HG02973 (cell line): Measurements from ENCODE around the gene ZNF280B.

Experiments
- ATAC-seq: cut with Tn5 transposase; IDR thresholded peaks from one replicate; pipeline ENCODE4 v1.9.1; 2021; ENCODE audit warnings: moderate library complexity; ENCODE audit not compliant: unreplicated experiment

The ZNF280B gene, protein sequence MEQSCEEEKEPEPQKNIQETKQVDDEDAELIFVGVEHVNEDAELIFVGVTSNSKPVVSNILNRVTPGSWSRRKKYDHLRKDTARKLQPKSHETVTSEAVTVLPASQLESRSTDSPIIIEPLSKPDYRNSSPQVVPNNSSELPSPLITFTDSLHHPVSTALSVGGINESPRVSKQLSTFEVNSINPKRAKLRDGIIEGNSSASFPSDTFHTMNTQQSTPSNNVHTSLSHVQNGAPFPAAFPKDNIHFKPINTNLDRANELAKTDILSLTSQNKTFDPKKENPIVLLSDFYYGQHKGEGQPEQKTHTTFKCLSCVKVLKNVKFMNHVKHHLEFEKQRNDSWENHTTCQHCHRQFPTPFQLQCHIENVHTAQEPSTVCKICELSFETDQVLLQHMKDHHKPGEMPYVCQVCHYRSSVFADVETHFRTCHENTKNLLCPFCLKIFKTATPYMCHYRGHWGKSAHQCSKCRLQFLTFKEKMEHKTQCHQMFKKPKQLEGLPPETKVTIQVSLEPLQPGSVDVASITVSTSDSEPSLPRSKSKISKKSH

DNA sequence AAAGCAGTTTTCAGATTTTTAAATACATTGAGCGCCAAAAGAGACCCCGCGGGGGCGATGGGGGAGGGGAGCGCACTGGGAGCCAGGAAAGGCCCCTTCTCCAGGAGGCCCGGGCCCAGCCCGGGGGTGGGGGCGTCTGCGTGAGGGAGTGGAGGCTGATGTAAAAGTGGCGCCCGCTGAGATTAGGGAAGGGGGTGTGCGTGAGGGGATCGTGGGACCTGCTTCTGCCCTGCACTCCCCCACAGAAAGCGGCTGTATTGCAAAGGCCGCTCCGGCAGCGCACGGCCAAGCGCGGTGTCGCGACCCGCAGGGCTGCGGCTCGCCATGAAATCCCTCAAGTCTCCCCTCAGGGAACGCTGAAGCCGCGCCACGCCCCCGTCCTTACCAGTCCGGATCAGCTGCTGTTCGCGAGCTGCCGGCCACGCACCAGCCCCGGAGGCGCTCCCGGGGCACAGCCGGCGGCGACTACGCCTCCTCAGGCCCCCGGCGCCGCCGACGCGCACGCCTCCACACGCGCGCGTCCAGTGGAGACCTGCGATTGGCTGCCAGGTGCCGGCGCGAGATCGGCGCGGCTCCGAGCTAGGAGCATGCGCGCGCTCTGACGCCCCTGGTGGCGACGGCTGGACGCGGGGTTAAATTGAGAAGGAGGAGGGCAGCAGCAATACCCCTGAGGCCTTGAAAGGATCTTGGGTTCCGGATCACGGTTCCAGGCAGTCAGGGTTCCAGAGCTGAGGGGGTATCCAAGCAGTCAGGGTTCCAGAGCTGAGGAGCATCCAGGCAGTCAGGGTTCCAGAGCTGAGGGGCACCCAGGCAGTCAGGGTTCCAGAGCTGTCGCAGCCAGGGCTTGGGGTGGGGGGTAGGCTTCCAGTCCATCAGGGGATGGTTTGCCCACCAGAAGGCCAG lies at the start of gene ZNF280B:
Gene ZNF280B (minus strand): TSS at position 469 of the 903 bp plus-strand sequence. CDS start 19,344 bp downstream, outside the sequence.
- peak; percentile 89 for ATAC-seq

DNA sequence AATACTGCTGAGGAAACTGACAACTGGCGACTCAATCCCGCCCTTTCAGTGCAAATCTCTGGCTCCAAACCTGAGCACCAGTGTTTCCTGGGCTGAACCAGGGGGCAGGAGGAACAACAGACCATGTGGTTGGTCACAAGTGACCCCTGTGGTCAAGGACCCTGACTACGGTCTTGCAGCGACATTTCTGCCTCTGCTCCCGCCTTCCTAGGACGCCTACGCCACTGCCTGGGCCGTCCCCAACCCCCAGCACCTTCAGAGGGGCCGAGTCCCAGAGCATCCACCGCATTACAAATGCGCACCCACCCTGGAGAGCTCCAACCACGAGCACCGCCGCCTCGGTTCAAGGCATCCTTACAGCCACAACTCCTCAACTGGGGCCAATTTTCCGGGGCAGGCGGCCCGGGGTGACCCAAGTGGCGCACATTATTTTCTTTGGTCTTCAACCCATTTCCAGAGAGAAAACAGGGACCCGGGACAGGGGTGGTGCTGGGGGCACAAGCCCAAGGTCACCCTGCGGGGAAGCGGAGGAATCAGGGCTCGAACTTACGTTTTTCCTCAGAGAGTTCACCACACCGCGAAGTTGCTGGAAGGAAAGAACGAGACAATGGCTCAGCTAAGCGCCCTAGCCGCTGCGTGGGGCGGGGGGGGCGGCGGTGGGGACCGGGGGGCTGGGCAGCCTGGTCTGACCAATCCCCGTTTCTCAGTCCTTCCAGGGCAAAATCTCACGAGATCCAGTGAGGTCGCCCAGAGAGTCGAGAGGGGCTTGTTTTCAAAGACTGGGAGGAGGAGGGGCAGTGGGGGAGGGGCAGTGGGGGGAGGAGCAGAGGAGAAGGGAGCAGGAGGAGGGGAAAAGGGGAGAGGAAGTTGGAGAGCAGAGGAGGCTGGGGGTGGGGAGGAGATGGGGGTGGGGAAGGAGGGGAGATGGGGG lies 48.7 kb upstream of the ZNF280B start:
- no peak for ATAC-seq

DNA sequence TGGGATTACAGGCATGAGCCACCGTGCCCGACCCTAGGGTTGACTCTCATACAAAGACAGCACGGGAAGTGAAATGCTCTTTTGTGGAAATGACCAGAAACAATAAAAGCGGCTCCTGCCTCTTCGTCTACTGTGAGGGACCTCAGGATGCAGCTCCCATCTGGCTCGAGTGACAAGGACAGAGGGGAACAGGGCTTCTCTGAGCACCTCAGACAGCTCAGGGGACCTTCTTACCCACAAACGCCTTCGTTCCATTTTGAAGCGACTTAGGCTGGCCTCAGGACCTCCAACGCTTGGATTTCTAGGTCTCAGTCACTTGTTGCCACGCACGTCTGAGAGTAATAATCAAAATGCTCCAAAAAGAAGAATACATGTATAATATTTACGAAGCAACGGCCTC lies 48.0 kb upstream of the ZNF280B start:
- no peak for ATAC-seq

DNA sequence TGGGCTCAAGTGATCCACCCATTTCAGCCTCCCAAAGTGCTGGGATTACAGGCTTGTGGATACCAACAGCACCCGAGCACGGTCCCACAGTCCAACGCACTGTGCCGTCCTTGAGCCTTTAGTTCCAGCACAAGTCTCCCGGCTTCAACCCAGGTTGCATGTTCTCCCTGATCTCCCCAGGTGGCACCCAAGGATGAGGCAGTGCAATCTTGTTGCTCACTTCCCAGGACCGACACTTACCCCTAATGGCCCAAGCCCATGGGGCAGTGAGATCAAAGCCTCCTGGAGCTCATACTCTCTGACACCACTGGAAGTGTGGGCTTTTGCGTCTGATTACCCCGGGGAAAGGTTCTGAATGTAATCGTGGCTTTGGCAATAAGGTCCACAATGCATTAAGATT lies 47.1 kb upstream of the ZNF280B start:
- no peak for ATAC-seq

DNA sequence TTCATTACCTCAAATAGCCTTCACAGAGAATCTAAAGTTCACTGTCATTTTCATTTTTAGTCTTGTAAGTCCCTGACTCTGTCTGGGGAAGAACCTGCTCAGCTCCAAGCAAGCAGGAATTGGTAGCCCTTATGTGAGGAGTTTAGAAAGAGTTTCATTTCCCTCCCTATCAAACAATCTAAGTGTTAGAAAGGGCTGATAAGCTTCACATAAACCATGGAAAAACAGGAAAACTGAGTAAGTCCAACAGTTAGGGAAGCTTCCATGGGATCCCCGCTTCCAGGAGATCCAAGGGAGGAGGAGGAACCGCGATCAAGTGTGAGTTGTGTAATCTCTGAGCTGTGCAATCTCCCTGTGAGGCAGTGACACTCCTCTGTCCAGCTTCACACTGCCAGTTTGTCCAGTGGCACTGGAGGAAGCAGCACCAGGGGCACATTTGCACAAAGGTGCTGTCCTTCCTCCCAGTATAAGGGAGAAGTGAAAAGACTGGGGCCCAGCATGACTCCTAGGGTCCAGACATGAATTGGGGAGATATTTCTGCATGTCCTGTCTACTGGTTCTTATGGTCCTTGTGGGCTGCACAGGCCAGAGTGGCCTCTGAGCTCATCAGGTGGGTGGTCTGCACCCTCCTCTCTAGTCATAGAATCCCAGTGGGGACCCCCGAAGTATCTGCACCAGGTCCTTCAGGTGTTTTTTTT lies 46.2 kb upstream of the ZNF280B start:
- no peak for ATAC-seq

DNA sequence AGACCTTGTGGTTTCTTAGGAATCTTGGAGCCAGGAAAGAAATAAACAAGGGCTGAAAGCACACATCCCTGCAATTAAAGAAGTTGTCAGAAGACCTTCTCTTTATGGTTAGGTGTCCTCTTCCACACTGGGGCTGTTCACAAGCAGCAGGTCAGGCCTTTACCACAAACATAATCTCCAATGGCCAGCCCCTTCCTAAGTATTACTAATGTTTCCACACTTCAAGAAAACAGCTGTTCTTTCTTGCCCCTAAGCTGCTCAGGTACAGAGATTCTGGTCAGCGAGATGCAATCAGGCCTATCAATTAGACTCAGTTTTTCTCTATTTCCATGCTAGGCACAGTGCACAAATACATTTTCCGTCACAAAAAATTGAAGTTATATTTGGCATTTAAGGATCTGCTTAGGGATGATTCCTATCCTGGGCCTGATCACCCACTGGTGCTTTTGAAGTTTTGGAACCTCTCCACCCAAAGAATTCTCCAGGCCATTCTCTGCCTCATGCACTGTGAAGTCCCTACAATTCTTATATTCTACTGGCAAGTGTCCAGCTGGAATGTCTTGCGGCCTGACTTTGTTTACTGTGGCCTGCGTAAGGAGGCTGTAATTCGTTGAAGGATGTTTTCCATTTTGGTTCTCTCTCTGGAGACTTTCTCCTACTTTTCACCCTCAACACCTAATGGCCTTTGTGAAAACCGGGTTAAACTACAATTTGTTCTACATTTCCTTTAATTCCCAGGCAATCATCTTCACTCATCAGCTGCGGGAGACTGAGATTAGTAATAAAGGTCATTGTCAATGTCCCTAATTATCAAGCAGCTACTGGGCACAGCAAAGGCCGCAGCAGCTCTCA lies 45.4 kb upstream of the ZNF280B start:
- no peak for ATAC-seq

DNA sequence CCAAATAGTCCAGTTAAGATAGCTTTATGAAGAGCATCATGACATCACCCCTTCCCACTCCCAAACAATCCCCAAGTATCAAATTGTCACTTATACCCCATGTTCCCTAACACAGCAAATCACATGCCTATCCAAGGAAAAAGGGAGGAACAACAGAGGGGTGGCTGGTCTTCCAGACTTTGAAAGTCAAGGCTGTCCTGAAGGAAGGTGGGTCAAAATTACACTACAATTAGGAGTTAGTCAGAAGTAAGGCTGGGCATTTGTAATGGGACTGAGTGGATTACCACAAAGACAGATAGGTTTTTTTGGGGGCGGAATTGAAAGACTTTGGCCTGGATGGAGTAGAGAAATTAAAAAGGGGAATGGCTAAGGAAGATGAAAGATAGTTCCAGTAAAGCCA lies 44.6 kb upstream of the ZNF280B start:
- ATAC-seq = no peak

DNA sequence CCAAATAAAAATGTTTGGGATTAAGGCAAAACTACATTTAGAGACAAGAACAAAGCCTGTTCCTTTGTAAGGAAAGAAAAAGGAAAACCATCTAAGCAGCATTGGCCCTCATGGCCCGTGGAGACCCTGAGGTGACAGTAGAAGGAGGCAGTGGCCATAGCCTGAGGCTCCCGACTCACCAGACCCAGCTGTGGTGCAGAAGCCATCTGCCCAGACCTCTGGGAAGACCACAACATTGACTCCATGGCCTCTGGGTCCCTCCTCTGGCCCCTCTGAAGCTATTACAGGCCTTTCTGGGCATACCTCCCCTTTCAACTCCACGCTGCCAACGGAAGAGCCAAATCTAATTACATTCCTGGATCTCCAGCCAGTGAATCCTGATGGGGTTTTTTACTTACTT lies 44.1 kb upstream of the ZNF280B start:
- no peak for ATAC-seq

DNA sequence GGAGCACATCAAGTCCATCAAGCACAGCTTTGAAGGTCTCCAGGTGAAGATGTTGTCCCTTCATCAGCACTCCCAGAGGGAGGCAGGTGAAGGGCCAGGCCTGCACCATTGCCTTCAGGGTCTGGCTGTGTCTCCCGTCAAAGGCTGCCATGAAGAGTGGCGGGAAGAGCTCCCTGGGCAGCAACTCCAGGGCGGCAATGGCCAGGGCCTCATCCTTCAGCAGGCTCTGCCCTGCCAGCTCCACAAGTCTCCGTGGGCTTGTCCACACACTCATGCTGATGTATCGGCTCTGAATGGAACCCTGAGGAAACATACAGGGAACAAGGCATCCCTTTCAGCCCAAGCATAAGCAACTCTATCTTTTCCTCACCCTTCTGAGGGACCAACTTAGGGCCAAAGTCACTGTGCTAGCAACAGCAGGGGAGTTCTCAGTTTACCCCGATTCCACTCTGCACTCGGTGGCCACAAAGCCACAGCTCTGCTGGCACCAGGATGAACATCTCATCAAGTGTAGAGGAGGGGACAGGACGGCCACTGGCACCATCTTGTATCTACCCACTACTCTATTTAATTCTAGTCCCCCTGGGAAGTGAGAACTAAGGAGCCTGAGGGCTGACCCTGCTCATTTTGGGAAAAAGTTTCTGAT lies 42.4 kb upstream of the ZNF280B start:
- ATAC-seq = no peak

DNA sequence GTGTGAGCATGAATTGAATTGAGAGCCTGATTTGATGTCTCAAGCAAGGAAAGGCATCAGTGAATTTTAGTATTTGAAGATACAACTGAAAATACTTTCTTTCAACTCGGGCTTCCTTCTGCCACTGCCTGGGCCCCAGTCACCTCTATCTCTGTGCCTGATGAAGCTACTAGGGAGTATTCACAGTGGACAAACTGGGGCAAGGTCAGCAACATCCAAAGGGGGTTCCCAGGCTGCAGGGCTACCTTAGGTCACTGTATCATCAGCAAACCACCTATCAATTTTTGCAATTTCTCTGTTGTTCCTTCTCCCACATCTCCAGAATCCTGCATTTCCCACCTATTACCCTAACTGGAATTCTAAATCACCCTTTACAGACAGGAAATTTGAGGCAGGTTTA lies 40.4 kb upstream of the ZNF280B start:
- ATAC-seq = no peak

DNA sequence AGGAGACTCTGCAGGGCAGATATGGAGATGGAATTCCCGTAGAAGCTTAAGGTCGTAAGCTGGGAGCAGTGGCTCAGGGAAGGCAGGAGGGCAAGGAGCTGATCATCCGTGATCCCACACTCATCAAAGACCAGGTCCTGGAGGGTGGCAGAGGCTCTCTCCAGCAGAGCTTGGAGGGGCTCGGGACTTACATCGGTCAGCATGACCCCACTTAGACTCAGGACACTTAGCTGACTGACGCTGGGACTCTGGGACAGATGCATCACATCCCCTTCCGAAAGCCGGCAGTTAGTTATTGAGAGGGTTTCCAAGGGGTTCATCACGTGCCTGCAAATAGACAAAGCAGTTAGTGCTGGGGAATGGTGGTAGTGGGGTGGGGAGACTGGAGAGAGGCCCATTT lies 39.8 kb upstream of the ZNF280B start:
- ATAC-seq = no peak

DNA sequence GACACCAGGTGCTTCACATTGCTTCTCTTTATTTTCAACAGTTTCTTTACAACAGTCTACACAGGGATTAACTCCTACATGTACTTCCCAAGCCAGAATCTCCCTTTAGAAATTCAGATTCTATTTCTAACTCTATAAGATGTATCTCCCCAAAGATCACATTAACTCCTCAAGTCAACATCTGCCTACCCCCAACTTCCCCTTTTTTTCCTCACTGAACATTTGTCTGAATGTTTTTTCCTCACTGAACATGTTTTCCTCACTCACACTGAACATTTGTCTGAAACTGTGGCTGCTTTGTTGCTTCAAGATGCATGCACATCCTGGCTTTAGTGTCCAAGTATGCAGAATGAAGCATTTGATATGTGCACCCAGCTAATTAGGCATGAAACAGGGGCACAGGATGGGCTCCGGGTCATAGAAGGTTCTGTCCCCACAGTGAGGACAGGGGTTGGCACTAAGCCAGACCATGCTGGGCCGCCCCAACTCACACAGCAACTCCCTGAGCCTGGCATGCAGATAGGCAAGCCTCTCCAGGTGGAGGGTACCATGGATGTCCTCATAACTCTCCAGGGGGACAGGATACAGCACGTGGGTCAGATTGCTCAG lies 39.3 kb upstream of the ZNF280B start:
- ATAC-seq = no peak

DNA sequence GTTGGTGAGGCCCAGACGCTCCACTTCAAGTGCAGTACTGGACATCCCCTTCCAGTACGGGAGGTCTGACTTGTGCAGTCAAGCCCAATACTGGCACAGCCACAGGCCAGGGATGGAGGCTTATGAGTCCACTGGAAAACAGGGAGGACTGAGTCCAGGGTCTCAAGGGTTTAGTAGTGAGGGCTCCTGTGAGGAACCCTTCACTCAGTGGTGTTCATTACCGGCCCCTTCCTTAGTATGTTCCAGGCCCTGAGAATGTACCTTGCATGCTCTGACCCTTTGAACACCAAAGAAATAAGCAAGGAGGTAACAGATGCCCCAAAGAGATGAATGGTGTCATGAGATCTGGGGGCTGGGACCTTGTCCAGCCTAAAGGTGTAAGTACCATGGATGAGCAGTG lies 38.7 kb upstream of the ZNF280B start:
- no peak for ATAC-seq

DNA sequence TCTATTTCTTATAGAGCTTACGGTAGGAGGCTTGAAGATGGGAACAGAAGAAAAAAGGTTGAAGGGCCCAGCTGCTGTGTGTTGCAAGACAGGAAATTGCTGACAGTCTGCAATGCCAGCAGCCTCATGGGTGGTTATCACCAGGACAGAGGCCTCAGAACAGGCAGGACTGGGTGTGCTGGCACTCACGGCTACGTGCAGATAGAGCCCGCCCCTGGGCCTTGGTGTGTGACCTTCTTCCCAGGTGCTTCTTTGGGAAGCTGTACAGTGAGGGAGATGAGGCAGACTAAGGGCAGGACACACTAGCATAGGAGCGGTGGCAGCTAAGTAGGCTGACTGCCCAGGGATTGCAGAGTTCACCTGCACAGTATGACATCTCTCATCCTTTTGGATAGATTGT lies 37.9 kb upstream of the ZNF280B start:
- ATAC-seq = no peak

DNA sequence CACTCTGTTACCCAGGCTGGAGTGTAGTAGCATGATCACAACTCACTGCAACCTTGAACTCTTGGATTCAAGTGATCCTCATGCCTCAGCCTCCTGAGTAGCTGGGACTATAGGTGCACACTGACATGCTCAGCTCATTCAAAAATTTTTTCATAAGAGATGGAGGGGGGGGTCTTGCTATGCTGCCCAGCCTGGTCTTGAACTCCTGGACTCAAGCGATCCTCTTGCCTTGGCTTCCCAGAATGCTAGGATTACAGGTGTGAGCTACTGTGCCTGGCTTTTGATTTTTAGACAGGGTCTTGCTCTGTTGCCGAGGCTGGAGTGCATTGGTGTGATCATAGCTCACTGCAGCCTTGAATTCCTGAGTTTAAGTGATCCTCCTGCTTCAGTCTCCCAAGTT lies 36.5 kb upstream of the ZNF280B start:
- ATAC-seq = no peak

DNA sequence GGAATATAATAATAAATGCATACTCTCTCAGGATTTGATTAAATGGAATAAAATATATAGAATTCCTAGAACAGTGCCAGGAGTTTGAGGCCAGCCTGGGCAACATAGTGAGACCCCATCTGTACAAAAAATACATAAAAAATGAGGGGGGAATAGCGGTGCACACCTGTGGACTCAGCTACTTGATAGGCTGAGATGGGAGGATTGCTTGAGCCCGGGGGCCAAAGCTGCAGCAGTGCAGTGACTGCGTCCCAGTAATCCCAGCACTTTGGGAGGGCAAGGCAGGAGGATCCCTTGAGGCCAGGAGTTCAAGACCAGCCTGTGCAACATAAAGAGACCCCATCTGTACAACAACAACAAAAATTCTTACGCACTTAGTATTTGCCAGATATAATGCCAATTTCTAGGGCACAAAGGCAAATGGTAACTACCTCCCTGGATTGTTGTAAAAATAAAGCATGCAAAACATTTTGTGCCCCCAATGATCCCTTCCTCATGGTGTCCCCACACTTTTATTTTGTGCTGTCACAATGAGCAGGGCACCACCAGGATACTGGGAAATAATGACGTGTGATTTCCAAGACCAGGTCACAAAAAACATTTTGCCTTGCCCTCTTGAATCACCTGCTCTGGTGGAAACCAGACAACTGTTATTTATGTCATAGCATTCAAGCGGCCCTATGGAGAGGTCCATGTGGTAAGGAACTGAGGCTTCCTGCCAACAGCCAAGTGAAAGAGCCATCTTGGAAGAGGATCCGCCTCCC lies 29.9 kb upstream of the ZNF280B start:
- ATAC-seq = no peak

DNA sequence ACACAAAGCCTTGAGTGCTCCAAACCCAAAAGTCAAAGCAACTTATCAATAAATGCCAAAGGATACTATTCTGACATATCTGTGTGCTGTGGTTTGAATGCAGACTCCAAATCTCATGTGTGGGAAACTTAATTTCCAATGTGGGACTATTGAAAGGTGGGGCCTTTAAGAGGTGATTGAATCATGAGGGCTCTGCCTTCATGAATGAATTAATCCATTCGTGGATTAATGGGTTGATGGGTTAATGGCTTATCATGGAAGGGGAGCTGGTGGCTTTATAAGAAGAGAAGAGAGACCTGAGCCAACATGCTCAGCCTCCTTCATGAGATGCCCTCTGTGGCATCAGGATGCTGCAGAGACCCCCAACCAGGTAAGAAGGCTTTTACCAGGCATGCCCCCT lies 28.4 kb upstream of the ZNF280B start:
- ATAC-seq = no peak

DNA sequence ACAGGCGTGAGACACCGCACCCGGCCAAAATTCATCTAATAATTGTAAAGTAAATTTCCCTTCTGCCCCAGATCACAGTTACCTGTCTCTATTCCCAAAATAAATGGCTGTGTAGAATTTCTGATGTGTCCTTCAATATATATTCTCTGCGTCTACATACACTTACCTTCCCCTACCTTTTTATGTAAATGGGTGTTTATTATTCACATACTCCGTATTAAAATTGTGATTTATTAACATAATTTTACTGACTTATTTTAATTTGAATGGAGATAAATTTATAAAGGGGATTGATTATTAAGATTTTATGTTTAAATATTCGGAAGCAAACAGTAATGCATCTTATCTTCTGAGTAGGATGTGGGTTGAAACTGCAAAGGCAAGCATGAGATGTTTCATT lies 28.0 kb upstream of the ZNF280B start:
- no peak for ATAC-seq
